Globus pallidus (tissue), 1 donor: ENCODE results near the gene TPCN2.

Experiments used
- DNase-seq: peaks from one replicate; pipeline ENCODE4 v3.0.0-alpha.2; 2015; ENCODE audit warnings: low spot score

The TPCN2 gene

GRCh38 chr11:69057801-69058200 is 9.1 kb downstream of the TPCN2 start:
- DNase-seq: no peak

DNA sequence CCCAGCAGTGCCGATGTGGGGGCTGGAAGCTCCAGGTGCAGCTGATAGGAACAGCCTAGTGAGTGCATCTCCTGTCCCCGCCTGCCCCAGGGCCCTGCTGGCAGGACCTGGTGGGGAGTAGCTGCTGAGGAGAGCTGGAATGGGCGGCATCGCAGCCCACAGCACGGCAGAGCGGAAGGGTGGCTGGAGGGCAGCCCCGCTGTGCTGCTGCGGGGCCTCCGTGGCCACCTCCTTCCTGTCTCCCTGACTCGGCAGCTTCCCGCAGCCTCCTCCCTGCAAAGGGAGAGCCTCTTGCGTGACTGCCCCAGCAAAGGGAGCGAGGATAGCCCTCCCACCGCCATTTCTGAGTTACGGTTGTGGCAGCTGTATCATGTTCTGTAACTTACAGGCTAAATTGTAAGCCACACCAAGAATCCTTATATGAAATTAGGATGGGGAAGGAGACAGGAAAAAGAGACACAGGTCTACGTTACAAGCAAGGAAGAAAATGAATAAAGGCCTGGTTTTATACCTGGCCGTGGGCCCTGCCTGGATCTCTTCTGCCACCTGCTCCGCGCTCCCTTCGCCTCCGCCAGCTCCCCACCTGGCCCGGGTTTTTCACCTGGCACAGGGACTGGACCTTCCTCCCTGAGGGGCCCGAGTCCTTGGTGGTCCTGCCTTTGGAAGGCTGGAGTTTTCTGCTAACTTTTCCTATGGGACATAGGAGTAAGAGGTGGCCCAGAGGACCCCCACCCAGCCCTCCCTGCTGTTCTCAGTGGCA is 10.0 kb downstream of the TPCN2 start:
- no peak for DNase-seq

GRCh38 chr11:69059429-69059828 is 10.7 kb downstream of the TPCN2 start:
- no peak for DNase-seq

GRCh38 chr11:69059985-69060384 is 11.3 kb downstream of the TPCN2 start:
- no peak for DNase-seq

DNA sequence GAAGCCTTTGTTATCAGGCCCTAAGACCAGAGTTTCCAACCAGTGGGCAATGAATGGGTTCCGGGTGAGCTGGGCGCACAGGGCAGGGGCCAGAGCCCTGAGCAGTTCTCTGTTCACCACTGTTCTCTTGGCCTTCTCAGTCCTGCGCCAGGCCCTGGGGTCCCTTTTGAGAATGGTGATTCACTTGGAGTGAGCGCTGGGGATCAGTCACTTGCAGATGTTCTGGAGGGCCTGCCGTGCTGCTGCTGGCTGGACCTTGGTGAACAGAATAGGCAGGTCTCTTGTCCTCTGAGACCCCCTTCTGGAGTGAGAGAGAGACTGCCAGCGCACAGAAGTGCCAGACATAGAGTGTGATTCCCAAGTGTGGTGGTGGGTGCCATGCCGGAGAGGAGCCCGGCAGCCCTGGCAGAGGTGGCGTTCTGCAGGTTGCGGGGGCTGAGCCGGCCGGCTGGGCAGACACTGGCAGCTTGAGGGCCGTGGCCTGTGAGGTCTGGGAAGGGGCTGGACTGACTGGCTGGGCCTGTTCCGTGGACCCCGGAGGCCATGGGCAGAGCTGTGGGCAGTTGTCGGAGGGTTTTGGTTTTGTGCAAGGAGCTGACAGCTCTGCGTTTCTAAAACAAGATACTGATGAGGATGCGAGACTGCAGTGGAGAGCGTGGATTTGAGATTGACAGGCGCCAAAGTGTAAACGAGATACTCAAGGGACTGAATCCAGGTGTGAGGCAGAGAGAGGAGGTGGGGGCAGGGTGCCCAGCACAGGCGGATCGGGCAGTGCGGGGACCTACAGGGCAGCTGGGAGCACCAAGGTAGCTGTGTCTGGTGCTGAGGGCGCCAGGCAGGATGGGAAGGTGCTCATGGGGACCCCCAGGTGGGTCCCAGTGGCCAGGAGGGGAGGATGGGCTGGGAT is 12.3 kb downstream of the TPCN2 start:
- no peak for DNase-seq

- DNase-seq: no peak
Measured at GRCh38 chr11:69061713-69062053, 13.0 kb downstream of the TPCN2 start.

DNA sequence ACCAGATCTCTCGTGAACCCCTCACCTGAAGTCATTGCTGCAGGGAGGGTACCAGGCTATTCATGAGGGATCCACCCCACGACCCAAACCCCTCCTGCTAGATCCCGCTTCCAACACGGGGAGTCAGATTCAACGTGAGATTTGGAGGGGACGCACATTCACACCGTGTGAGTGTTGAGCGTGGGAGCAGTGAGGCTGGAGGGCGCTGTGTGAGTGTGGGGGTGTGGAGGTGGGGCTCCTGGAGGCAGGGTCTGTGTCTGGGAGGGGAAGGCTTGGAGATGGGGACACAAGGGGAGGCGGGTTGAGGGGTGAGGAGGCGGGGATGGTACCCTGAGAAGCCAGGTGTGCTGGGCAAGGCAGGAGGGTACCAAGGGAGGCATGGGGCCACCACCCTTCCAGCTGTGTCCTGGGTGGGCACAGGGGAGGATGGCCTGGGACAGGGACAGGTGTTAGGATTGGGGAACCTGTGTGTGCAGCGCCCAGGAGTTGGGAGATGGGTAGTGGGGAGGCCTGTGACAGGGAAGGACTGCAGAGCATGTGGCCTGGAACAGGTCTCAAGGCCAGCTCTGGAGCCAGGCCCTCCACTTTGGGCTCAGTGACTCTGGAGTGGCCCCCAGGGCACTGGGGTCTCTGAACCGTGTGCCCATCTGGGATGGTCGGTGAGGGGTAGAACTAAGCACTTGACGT is 13.6 kb downstream of the TPCN2 start:
- DNase-seq: no peak

DNA sequence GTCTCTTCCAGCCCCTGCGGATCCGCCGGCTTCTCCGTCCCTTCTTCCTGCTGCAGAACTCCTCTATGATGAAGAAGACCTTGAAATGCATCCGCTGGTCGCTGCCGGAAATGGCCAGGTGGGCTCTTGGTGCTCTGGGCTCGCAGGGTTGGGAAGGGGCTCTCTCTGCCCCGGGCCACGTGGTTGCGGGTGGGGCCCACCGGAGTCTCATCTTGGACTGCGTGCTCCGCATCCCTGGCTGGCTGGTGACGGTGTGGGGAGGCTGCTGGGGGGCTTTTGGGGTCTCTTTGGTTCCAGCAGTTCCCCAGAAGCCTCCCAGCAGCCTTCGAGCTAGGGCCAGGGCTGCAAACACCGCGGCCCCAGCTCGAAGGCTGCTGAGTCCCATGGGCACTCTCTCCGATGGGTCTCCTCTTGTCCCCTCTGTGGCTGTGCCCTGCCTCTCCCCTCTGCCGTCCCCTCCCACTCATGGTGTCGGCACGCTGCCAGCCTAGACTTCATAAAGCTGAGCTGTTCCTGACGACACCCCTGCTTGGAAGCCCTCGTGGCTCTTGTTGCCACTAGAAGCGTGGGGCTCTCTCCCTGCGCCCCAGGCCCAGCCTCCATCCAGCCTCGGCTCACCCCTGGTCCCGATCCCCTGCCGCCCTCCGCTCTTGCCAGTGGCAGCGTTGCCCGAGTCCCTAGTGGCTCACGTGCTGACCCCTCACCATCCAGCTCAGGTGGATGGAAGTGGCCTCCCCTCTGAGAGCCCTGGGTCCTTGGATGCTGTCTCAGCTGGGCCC is 14.3 kb downstream of the TPCN2 start:
- DNase-seq: no peak

DNA sequence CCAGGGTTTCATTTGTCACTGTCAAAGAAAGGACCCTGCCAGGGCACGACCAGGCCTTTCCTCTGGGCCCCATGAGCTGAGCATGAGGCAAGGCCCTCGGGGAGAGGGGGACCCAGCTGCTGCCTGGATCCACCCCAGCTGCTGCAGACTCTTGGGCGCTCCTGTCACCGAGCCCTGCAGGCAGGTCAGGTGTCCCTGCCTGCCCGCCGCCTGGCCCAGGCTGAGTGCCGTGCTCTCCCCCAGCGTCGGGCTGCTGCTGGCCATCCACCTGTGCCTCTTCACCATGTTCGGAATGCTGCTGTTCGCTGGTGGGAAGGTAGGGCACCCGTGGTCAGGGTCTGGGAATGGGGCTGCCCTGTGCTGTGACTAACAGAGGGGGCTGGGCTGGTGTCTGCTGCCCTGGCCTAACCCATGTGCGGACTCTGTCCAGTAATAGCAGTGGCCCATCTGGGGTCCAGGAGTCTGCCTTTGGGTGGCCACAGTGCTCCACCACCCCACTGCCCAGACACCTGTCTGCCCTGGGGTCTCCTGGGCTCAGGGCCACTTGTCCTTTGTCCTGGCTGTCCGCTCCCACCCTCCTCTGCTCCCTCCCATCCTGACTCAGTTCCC is 15.0 kb downstream of the TPCN2 start:
- no peak for DNase-seq

- no peak for DNase-seq
Measured at GRCh38 chr11:69064394-69064957, 15.7 kb downstream of the TPCN2 start.

GRCh38 chr11:69065147-69065710 is 16.5 kb downstream of the TPCN2 start:
- DNase-seq: no peak

- DNase-seq: no peak
Measured at GRCh38 chr11:69066122-69067112, 17.7 kb downstream of the TPCN2 start.

- DNase-seq: no peak
Measured at GRCh38 chr11:69067200-69067599, 18.5 kb downstream of the TPCN2 start.

DNA sequence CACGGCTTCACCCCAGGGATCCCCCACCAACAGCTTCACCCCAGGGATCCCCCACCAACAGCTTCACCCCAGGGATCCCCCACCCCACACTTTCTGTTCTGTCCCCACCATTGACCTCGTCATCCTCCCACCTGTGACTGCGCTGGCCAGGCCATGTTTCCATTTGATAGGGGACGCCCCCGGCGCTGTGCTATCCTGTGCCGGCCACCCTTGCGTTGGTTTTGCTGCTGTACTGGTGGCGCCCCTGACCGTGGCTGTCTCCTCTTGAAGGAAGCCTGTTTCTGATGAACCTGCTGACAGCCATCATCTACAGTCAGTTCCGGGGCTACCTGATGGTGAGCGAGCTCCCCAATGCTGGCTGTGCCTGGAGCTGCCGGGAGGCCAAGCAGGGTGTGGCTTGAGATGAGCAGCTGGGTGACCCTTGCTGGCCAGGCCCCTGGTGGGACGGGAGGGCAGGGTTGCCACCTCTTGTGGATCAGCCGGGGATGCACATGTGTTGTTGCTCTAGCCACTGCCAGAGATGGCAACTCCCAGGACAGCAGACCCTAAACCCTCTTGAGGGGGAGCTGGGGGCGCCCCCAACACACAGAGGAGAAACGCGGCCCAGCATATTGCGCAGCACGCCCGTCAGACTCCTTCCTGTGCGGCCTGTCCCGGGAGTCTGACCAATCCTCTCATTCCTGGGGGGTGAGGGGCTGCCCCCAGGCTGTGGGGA is 22.5 kb downstream of the TPCN2 start:
- DNase-seq: no peak

DNA sequence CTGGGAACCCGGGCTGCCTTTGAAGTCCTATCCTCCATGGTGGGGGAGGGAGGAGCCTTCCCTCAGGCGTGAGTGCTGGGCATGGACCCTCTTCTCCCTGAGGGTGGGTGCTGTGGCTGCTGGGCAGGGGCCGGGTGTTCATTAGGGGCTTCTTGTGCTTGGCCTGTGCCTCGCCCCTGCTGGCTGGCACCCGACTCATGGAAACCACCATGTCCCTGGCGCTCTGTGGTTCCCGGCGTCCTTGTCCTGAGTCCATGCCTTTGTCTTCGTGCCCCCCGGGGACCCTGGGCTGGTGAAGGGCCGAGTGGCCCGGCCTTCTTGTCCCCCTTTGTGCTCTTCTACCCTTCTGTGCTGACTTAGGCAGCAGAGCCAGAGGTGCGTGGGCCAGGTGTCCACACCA is 23.2 kb downstream of the TPCN2 start:
- DNase-seq: no peak

- no peak for DNase-seq
Measured at GRCh38 chr11:69073469-69073868, 24.7 kb downstream of the TPCN2 start.

- DNase-seq: no peak
Measured at GRCh38 chr11:69074375-69075140, 25.8 kb downstream of the TPCN2 start.
